Measurements from ENCODE around the gene EIF3B. TPM values are rescaled to one million over a fixed set of nuclear protein-coding genes. Genes with fewer than 3 reads are reported as not detected.

EIF3B gene
- total and polyA plus RNA-seq, 9 of the 15 experiments (the other 6 are each of a cell fraction or from before 2014, with no cell fraction given), result 25.9 to 494 (median 357) TPM

GRCh38 chr7:2405601-2406345, 51.1 kb downstream of the EIF3B start (continued):
- TF ChIP-seq TEAD4 (IDR thresholded peaks at IDR 0.05; ENCODE audit: low read length) (peak; percentile 72), TEAD4 (CRISPR knock-in tag; IDR thresholded peaks at IDR 0.05; ENCODE audit: borderline replicate concordance) (no peak), ETV1 (tag; conservative IDR thresholded peaks at IDR 0.05; ENCODE audit: low read depth) (peak; percentile 79), GTF2A2 (tag; IDR thresholded peaks at IDR 0.05) (no peak), L3MBTL2 (IDR thresholded peaks at IDR 0.05) (peak; percentile 80), SUPT5H (IDR thresholded peaks at IDR 0.05) (no peak), POLR3A (IDR thresholded peaks at IDR 0.05; ENCODE audit: borderline replicate concordance, extremely low read depth, insufficient read depth, insufficient read length) (no peak), SMARCE1 (IDR thresholded peaks at IDR 0.05) (peak; percentile 55; the same call in 1 of the 2 replicates), ATF6 (CRISPR knock-in tag; IDR thresholded peaks at IDR 0.05) (no peak), SMARCA4 (IDR thresholded peaks at IDR 0.05) (peak; percentile 68; the same call in 1 of the 2 replicates), ZNF24 (IDR thresholded peaks at IDR 0.05) (no peak), MEF2D (tag; conservative IDR thresholded peaks at IDR 0.05; ENCODE audit: low read depth) (no peak), ASH1L (IDR thresholded peaks at IDR 0.05; ENCODE audit: borderline replicate concordance, low read depth, partially characterized antibody) (no peak), RNF219 (CRISPR knock-in tag; IDR thresholded peaks at IDR 0.05) (no peak), RBFOX2 (IDR thresholded peaks at IDR 0.05; ENCODE audit: low read depth, low read length) (0 out of 2 replicates have a peak, but pooled peaks have one; percentile 21), ARID1B (IDR thresholded peaks at IDR 0.05) (peak; percentile 77), SMAD4 (CRISPR knock-in tag; conservative IDR thresholded peaks at IDR 0.05) (0 out of 2 replicates have a peak, but pooled peaks have one; percentile 38), SMARCB1 (IDR thresholded peaks at IDR 0.05; ENCODE audit: insufficient read length, low read depth) (peak; percentile 38), DMBX1 (CRISPR knock-in tag; IDR thresholded peaks at IDR 0.05; ENCODE audit: borderline replicate concordance) (0 out of 2 replicates have a peak, but pooled peaks have one; percentile 12), RBM22 (IDR thresholded peaks at IDR 0.05; ENCODE audit: low read depth, low read length, poor library complexity, severe bottlenecking) (no peak)
- TF ChIP-seq, protein P1, sequence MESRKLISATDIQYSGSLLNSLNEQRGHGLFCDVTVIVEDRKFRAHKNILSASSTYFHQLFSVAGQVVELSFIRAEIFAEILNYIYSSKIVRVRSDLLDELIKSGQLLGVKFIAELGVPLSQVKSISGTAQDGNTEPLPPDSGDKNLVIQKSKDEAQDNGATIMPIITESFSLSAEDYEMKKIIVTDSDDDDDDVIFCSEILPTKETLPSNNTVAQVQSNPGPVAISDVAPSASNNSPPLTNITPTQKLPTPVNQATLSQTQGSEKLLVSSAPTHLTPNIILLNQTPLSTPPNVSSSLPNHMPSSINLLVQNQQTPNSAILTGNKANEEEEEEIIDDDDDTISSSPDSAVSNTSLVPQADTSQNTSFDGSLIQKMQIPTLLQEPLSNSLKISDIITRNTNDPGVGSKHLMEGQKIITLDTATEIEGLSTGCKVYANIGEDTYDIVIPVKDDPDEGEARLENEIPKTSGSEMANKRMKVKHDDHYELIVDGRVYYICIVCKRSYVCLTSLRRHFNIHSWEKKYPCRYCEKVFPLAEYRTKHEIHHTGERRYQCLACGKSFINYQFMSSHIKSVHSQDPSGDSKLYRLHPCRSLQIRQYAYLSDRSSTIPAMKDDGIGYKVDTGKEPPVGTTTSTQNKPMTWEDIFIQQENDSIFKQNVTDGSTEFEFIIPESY (CRISPR knock-in tag; IDR thresholded peaks at IDR 0.05), result peak; percentile 72; the same call in 1 of the 2 replicates
- TF ChIP-seq, protein P2, sequence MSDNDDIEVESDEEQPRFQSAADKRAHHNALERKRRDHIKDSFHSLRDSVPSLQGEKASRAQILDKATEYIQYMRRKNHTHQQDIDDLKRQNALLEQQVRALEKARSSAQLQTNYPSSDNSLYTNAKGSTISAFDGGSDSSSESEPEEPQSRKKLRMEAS (CRISPR knock-in tag; IDR thresholded peaks at IDR 0.05), result peak; percentile 55

All from K562 (cell line).